NCI-H82 (cell line): ENCODE results near the gene ZBTB16.

Experiments
- DNase-seq: peaks from one replicate; lab custom pipeline; 2025; lab: John Stamatoyannopoulos, UW

ZBTB16 gene

DNA sequence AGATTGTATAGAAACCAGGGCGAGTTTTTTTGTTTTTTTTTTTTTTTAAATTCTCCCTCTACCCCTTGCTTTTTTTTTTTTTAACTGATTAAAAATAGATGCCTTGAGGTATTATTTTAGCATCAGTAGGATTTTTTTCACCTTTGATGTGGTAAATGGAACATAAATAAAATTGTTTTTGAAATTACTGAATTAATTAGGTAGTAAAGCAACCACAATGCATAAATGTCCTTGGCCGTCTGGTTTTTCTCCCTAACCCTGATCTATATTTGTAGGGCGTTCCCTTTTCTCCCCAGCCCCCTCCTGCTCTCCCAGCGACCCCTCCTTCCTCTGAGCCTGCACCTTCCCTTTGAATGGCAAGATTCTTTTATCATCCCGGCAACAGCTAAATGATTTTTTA, 107.8 kb downstream of the ZBTB16 start:
- no peak for DNase-seq

DNA sequence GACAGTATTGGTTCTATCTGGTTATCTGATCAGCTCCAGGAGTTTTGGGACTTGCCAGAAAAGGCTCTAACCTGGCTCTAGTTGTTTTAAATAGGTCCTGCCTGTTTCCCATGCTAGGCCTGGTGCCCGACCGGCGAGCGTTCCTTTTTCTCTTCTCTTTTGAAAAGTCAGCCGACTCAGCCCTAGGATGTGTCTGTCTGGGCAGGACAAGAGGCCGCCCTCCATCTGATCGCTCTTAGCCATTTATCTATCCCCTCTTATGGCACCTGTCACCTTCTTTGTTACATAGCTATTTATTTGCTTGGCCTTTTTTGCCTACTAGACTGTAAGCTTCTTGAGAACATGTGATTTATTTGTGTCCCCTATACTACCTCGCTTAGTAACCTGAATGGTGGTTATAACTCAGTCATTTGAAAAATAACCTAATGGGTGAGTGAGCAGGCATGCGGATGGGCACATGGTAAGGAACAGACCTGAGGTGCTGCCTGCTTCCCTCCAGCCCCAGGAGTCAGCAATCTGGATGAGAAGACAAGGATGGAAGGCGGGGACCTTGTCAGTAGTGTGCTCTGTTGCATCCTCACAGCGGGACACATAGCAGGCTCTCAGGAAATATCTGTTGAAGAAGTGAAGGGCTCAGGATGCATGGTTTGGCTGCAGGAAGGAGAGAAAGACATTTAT, 108.4 kb downstream of the ZBTB16 start:
- DNase-seq, result no peak

GRCh38 chr11:114168691-114169090, 109.2 kb downstream of the ZBTB16 start:
- DNase-seq, result no peak

- DNase-seq, result no peak
These were observed 109.8 kb downstream of the ZBTB16 start for GRCh38 chr11:114169321-114169749.

- DNase-seq, result no peak
These were observed 110.3 kb downstream of the ZBTB16 start for GRCh38 chr11:114169821-114170220.

DNA sequence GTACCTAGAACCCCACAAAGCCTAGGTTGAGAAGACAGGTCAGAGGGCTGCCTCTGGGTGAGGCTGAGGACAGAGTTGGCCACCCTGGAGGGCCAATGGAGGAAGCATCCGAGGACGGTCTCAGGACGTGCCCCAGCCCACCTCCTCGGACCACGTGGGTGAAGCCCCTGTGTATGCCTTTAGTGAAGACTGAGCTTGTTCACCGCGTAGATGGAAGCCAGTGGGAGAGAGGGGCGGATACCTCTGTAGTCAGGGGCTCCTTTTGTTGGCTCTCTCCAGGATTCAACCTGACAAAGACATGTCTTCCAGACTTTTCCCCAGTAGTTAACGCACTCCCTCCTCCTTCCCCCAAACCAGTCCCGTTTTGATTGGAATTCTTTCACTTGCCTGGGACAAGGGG, 110.7 kb downstream of the ZBTB16 start:
- no peak for DNase-seq

DNA sequence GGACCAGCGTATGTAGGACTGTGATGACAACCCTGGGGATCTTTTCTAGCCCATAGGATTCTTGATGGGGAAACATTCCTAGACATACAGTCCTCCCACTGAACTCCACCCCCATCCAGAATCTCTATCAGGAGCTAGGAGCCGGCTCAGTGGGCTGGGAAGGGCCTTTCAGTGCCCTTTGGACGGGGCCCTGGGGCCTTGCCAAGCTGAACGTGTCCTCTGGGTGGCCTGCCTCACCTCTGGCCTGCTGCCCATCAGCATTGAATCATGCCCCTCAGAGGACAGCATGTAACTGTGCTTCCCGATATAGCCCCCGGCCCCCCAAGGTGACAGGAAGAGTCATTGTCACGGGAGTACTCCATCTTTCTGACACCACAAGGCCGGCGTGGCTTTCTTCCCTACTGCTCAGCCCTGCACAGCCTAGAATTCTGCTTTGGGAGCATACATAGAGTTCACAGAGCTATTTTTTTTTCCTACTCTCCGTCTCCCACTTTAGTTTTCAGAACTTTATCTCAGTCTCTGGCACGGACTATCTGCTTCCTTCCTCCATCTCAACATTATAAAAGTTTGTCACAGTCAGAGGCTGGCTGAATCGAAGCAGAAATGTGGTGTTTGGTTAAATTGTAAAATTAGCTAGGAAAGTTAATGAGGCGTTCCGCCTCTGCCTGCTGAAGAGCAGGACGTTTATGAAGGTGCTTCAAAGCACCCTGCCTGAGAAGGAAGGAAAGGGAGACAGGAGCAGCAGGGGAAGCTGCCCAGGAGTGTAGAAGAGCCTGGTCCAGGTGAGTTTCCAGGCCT, 111.9 kb downstream of the ZBTB16 start:
- DNase-seq, result no peak

GRCh38 chr11:114172055-114172861, 112.7 kb downstream of the ZBTB16 start:
- DNase-seq, result no peak

DNA sequence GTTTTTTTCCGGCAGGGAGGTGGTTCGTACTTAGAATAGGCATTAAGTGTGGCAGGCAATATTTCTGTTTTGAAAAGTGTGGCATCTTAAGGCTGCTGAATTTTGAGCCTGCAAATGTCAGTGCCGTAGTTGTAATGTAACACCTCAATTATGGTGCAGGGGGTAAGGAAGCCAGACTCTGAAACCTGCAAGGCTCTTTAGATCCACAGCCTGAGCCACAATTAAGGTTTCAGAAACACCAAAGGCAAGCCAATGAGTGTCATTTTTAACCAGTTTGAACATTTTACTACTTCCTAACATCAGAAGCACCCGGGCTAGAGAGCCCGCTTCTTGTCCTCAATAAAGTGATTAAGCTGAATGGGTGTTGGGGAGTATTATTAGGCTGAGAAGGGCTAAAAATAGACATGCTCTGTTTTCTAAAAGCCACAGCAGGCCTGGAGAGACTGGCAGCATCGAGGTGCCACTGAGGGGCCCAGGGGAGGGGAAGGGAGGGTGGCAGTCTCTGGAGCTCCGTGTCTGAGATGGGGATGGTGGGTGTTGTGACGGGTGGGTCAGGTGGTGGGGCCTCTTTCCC, 113.4 kb downstream of the ZBTB16 start:
- DNase-seq, result peak; percentile 38

DNA sequence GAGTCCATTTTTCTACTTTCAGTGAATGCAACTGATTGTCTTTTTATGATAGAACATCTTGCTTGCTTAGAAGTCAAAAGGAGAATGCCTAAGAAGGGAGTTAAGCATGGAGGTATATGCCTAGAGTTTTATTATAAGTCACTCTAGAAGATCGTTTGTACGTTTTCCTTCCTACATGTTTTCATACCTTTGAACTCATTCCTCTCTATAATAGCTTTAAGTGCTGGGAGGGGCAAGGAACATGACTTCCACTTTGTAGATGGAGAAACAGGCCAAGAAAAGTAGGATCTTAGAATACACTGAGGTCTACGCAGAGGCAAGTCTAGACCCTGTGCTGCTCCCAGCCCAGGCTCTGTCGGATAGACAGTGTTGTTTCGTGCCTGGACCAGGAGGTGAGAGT, 114.3 kb downstream of the ZBTB16 start:
- DNase-seq, result no peak

DNA sequence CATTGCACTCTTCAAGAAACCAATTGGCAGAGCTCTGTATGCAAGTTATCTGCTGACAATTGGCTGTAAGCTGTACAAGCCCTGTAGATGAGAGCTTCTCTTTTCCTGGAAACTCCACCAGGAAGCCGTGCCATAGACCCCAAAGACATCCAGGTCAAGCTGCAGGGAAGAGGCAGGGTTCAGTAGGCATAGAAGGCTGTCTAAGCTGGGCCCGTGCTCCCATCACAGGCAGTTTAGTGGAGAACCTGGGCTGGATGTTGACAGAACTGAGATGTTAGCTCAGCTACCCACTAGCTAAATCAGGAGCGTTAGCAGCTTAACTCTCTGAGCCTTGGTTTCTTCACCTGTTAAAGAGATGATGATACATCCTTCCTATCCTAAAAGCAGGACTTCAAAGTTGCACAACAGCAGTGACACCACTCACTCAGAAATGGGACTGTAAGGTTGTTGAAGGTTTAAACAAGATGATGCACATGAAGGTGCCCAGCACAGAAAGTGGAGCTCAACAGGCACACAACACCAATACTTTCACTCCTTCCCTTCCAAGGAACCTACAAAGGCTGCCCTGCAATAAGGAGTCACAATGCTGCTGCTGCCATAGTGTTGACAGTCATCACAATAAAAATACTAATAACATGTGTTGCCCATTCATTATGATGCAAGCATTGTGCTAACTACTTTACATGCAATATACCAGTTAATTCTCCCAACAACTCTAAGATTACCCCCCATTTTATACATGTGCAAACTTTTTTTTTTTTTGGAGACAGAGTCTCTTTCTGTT, 115.4 kb downstream of the ZBTB16 start:
- DNase-seq, result peak; percentile 3

- no peak for DNase-seq
These were observed 116.2 kb downstream of the ZBTB16 start for GRCh38 chr11:114175706-114176105.

GRCh38 chr11:114176321-114176720, 116.8 kb downstream of the ZBTB16 start:
- no peak for DNase-seq

- DNase-seq, result no peak
These were observed 119.1 kb downstream of the ZBTB16 start for GRCh38 chr11:114178656-114179055.

GRCh38 chr11:114179234-114179941, 119.9 kb downstream of the ZBTB16 start:
- DNase-seq, result no peak

- DNase-seq, result peak; percentile 36
These were observed 121.0 kb downstream of the ZBTB16 start for GRCh38 chr11:114180301-114181055.

- DNase-seq, result no peak
These were observed 121.7 kb downstream of the ZBTB16 start for GRCh38 chr11:114181195-114181594.

DNA sequence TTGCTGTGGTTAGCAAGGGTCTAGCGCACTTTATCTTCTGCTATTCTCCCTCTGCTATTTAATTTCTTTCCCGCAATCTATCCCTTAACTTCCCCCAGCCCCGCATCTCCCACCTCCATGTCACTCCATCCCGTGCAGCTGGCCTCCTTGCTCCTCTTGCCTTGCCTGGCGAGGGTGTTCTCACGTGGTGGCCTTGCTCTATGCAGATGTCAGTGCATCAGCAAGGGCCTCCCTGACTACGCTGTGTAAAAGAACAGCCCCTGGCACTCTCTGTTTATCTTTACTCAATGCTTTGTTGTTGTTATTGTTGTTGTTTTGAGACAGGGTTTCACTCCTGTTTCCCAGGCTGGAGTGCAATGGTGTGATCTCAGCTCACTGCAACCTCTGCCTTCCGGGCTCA, 122.2 kb downstream of the ZBTB16 start:
- no peak for DNase-seq

DNA sequence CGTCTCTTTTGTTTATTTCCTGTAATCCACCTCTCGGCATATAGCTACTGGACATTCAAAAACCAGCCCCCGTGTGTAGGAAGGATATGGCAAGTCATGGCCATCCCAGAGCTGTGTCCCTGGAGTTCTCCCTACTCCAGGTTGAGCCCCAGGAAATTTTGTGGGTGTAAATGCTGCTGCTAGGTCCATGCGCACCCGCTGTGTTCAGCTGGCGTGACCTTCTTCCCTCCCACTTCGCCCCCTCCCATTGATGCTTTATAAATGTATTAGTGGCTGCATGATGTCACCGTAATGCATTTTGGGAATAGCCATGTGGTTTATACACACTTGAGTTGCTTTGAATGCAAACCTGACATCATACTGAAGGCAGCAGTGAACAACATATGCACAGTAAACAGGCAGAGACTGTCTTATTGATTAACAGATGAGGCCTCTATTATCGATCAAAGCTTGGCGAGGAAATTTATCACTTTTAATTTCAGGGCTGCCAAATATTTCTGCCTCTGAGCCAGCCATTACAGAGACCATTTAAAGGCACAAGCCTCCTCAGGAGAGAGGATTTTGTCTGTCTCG, 123.0 kb downstream of the ZBTB16 start:
- no peak for DNase-seq

DNA sequence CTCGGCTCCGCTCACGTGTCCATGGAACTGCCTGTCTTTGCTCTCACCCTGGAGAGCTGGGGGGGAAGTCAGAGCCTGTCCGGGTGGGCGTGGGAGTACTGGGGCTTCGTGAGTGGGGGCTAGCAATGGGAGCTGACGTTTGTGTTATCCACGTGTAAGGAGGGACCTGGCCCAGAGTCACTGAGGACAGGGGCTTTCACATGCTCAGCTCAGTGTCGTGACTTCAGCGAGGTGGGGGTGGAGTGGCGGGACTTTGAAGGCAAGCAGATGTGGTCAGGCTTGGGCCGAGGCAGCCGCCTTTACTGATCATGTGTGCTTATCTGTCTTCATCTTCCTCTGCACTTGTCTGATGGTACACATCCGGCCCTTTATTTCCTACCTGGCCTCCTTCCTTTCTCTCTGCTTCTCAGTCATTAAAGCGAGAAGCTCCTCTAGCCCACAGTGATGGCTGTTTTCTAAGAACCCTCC, 123.6 kb downstream of the ZBTB16 start:
- DNase-seq, result peak; percentile 24
